Fibroblast of lung (primary cell): ENCODE measurements around the gene GINS3. TPM values are rescaled to one million over a fixed set of nuclear protein-coding genes. Genes with fewer than 3 reads are reported as not detected.
A peak's percentile ranks its signal among the peaks of the same experiment; 100 is the strongest.

Experiments used
- DNase-seq, 2 donors: peaks; one replicate each; pipeline versions ENCODE4 v3.0.0 to v3.0.0-alpha.2; 2010; ENCODE audit warnings: low read depth in 2 of 2
- H2AFZ ChIP-seq: 2 replicates; pipeline ENCODE4 v1.5.1; 2012; ENCODE audit warnings: low read length, control low read depth, inconsistent platforms
- H3K27ac ChIP-seq: 2 replicates; pipeline ENCODE4 v1.5.1; 2011; ENCODE audit warnings: low read length, control low read depth; ENCODE audit not compliant: insufficient read depth
- H3K27me3 ChIP-seq: 2 replicates; pipeline ENCODE4 v1.5.1; 2011; ENCODE audit warnings: mild to moderate bottlenecking, low read length; ENCODE audit not compliant: control insufficient read depth, insufficient read depth
- H3K36me3 ChIP-seq: 2 replicates; pipeline ENCODE4 v1.5.1; 2011; ENCODE audit warnings: low read length; ENCODE audit not compliant: control insufficient read depth, insufficient read depth
- H3K4me1 ChIP-seq: 2 replicates; pipeline ENCODE4 v1.5.1; 2011; ENCODE audit warnings: low read length; ENCODE audit not compliant: control insufficient read depth, insufficient read depth; ENCODE audit errors: extremely low read depth
- H3K4me2 ChIP-seq: 2 replicates; pipeline ENCODE4 v1.5.1; 2011; ENCODE audit warnings: low read length, control low read depth; ENCODE audit not compliant: insufficient read depth; ENCODE audit errors: extremely low read depth
- H3K4me3 ChIP-seq, 4 experiments: fragments of 200-600 bp in 1 of 4; sonication (generic) in 1 of 4; replicated peaks in 1 of 4; 2 replicates each; pipeline ENCODE4 v1.5.1; 2011 to 2016; ENCODE audit warnings: low read length in 4 of 4, low read depth in 3 of 4, mild to moderate bottlenecking in 3 of 4, control low read depth in 2 of 4, inconsistent platforms in 1 of 4, mixed read lengths in 1 of 4; ENCODE audit not compliant: insufficient read depth in 1 of 4; ENCODE audit errors: control extremely low read depth in 1 of 4
- H3K79me2 ChIP-seq: 2 replicates; pipeline ENCODE4 v1.5.1; 2012; ENCODE audit warnings: mild to moderate bottlenecking, low read length, inconsistent platforms; ENCODE audit not compliant: control insufficient read depth, insufficient read depth
- H3K9ac ChIP-seq: 2 replicates; pipeline ENCODE4 v1.5.1; 2011; ENCODE audit warnings: mild to moderate bottlenecking, low read length, control low read depth; ENCODE audit not compliant: insufficient read depth
- H3K9me3 ChIP-seq: 2 replicates; pipeline ENCODE4 v1.5.1; 2012; ENCODE audit warnings: low read depth, low read length; ENCODE audit not compliant: control insufficient read depth, insufficient read depth
- H4K20me1 ChIP-seq: 2 replicates; pipeline ENCODE4 v1.5.1; 2011; ENCODE audit warnings: low read length; ENCODE audit not compliant: control insufficient read depth, insufficient read depth; ENCODE audit errors: extremely low read depth
- EZH2 ChIP-seq: IDR thresholded peaks from 2 replicates; pipeline ENCODE4 v1.5.1; 2012; ENCODE audit warnings: low read length, control low read depth, mild to moderate bottlenecking; ENCODE audit errors: missing control alignments
- polyA plus RNA-seq, 2 donors: library from polyadenylated mRNA; depleted of rRNA in 1 of 2; stranded (reverse) in 1 of 2; unstranded in 1 of 2; fragments of >200 nt; gene quantifications; 2 replicates each; pipeline ENCODE4 v1.2.1, GENCODE V29; 2011 to 2012; ENCODE audit warnings: missing spikeins in 1 of 2
- total RNA-seq: library from RNA; depleted of rRNA; stranded (reverse); fragments of >200 nt; gene quantifications from 2 replicates; pipeline ENCODE4 v1.2.1, GENCODE V29; 2014
- TF ChIP-seq, protein P1 (sequence below), 2 donors: IDR thresholded peaks in 1 of 2; conservative IDR thresholded peaks in 1 of 2; 1 replicate in 1 of 2; 2 replicates in 1 of 2; pipeline ENCODE4 v1.5.1; 2011 to 2012; ENCODE audit warnings: low read length in 2 of 2, control low read depth in 1 of 2, inconsistent platforms in 1 of 2, low read depth in 1 of 2, mild to moderate bottlenecking in 1 of 2

GINS3 gene
- total and polyA plus RNA-seq, 2 donors (not counting 1 experiment from before 2014, with no cell fraction given), result 1.8 to 5.9 TPM

DNA sequence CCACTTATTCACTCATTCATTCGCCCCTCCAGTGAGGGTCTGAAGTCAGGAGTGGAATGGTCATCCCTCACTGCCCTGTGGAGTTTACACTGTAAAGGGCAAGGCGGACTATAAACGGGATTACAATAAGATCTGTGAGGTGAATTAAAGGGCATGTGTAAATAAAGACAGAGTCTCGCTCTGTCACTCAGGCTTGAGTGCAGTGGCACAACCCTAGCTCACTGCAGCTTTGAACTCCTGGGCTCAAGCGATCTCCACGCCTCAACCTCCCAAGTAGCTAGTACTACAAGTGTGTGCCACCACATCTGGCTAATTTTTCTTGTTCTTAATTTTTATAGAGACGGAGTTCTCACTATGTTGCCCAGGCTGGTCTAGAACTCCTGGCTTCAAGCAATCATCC, 25.8 kb downstream of the GINS3 start:
- DNase-seq, result no peak
- no peaks in the 10 kb centered on the region for H3K79me2 ChIP-seq
- TF ChIP-seq, protein P1, sequence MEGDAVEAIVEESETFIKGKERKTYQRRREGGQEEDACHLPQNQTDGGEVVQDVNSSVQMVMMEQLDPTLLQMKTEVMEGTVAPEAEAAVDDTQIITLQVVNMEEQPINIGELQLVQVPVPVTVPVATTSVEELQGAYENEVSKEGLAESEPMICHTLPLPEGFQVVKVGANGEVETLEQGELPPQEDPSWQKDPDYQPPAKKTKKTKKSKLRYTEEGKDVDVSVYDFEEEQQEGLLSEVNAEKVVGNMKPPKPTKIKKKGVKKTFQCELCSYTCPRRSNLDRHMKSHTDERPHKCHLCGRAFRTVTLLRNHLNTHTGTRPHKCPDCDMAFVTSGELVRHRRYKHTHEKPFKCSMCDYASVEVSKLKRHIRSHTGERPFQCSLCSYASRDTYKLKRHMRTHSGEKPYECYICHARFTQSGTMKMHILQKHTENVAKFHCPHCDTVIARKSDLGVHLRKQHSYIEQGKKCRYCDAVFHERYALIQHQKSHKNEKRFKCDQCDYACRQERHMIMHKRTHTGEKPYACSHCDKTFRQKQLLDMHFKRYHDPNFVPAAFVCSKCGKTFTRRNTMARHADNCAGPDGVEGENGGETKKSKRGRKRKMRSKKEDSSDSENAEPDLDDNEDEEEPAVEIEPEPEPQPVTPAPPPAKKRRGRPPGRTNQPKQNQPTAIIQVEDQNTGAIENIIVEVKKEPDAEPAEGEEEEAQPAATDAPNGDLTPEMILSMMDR (conservative IDR thresholded peaks at IDR 0.05 in 1 of 2, IDR thresholded peaks at IDR 0.05 in 1 of 2; ENCODE audit: low read depth in 1 of 2, low read length in 2 of 2), result no peak
- TF ChIP-seq EZH2, result no peak

DNA sequence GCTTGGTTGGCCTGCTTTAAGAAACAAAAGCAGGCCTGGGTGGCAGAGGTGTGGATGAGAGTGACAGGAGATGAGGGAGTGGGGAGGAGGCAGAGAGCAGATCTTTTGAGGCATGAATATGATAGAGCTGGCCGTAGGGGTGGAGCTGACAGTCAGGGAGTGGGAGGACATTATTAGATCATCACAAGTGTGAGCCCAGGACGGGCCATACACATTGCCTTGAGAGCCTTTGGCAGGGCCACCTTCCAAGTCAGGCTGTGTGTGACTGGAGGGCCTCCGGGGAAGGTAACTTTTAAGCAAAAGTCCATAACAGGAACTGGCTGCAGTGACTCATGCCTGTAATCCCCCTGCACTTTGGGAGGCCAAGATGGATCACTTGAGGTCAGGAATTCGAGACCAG, 26.3 kb downstream of the GINS3 start:
- Histone ChIP-seq H2AFZ (no peak overlapping the region), H3K36me3 (no peaks in the 10 kb centered on the region), H3K4me1 (no peaks in the 10 kb centered on the region), H3K79me2 (no peaks in the 10 kb centered on the region), H3K4me3 (no peak overlapping the region), H3K9ac (no peak overlapping the region), H3K9me3 (no peaks in the 10 kb centered on the region), H3K27ac (no peak overlapping the region), H3K4me2 (no peak overlapping the region), H3K27me3 (no peaks in the 10 kb centered on the region), H4K20me1 (no peaks in the 10 kb centered on the region)
- TF ChIP-seq EZH2, result no peak
- DNase-seq, result peak in 1 of 2 donors; percentile 60

More for the DNA sequence above, 25.8 kb downstream of the GINS3 start:
- Histone ChIP-seq H3K9me3 (no peaks in the 10 kb centered on the region), H3K27ac (no peak overlapping the region), H4K20me1 (no peaks in the 10 kb centered on the region), H2AFZ (no peak overlapping the region), H3K27me3 (no peaks in the 10 kb centered on the region), H3K4me1 (no peaks in the 10 kb centered on the region), H3K4me2 (no peak overlapping the region), H3K4me3 (no peak overlapping the region), H3K36me3 (no peaks in the 10 kb centered on the region), H3K9ac (no peak overlapping the region)

DNA sequence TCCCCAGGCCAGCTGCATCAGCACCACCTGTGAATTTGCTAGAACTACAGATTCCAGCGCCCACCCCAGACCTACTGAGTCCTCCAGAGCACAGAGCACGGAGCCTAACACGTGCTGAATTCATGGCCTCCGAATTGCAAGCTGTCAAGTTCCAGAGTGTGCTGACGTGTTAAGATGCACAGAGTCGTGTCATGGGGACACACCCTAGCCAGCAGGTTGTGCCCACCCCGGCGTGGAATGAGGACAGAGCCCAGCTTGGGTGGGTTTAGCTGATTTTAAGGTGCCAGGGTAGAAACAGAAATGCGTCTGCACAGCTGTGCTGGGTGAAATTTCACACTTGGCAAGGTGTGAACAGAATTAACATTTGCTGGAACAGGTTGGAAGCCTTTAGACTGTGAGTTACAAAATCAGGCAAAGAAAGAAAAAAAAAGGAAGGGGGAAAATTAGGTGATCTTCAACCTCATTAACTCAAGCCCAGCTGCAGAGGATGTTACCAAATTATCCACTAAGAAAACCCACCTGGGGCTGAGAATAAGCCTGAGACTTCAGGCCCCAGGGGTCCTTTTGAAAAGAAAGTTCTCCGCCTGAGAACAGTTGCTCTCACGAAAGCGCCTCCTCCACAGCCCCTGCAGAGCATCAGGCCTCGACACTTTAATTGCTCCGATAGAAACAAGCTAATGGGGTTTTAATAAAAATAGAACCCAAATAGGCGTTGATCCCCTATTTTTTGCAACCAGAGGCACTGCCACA, 27.1 kb downstream of the GINS3 start:
- DNase-seq, result no peak
- no peaks in the 10 kb centered on the region for H3K4me1 ChIP-seq
- H3K9ac ChIP-seq, result no peak overlapping the region
- no peak overlapping the region for H3K4me2 ChIP-seq
- H4K20me1 ChIP-seq, result no peaks in the 10 kb centered on the region
- H2AFZ ChIP-seq, result no peak overlapping the region
- H3K36me3 ChIP-seq, result no peaks in the 10 kb centered on the region
- no peaks in the 10 kb centered on the region for H3K27me3 ChIP-seq
- no peaks in the 10 kb centered on the region for H3K9me3 ChIP-seq
- no peak overlapping the region for H3K27ac ChIP-seq
- H3K79me2 ChIP-seq, result no peaks in the 10 kb centered on the region
- TF ChIP-seq, protein P1 (conservative IDR thresholded peaks at IDR 0.05 in 1 of 2, IDR thresholded peaks at IDR 0.05 in 1 of 2; ENCODE audit: low read depth in 1 of 2, low read length in 2 of 2), result no peak
- TF ChIP-seq EZH2, result no peak
- H3K4me3 ChIP-seq, result no peak overlapping the region
